ENCODE results near the gene ZMIZ2. TPM values are rescaled to one million over a fixed set of nuclear protein-coding genes. Genes with fewer than 3 reads are reported as not detected.

ZMIZ2 gene
- total and polyA plus RNA-seq, 2 of the 8 experiments (the other 6 are each of a cell fraction or from before 2014, with no cell fraction given) = 24.4 to 66.4 TPM

GRCh38 chr7:44760034-44760580 is 11.5 kb downstream of the ZMIZ2 start:
- CTCF ChIA-PET (ENCODE audit: partially characterized antibody) = no interaction called here
- TF ChIP-seq BACH1 (IDR thresholded peaks at IDR 0.05; ENCODE audit: low read length) = no peak
- TF ChIP-seq GTF2F1 (IDR thresholded peaks at IDR 0.05; ENCODE audit: borderline replicate concordance, low read depth, low read length) = no peak

More at GRCh38 chr7:44760034-44760580, 11.5 kb downstream of the ZMIZ2 start:
- POLR2A ChIA-PET (ENCODE audit: partially characterized antibody) = interaction anchor here (1.6 to 2.1 kb wide), 2 partner anchors 8 to 12 kb away, joined by 4 to 7 read pairs; no protein-coding TSS in a partner anchor
- DNase-seq (ENCODE audit: low read depth in 1 of 2, low spot score in 2 of 2) (no peak), FAIRE-seq (no peak)
- Histone ChIP-seq H2BK120ac (replicated peaks; ENCODE audit: low read depth, low read length) (no peak overlapping the region), H3K4me1 (replicated peaks in 1 of 4; ENCODE audit: control insufficient read depth in 3 of 4, insufficient read depth in 4 of 4, low read length in 3 of 4) (no peaks in the 10 kb centered on the region), H4K8ac (ENCODE audit: extremely low read depth, insufficient read depth, low read length) (no peak overlapping the region), H2BK12ac (ENCODE audit: low read depth, low read length) (no peak overlapping the region), H3K27me3 (replicated peaks in 1 of 4; ENCODE audit: control insufficient read depth in 3 of 4, extremely low read depth in 1 of 4, insufficient read depth in 3 of 4, low read length in 3 of 4) (no peaks in the 10 kb centered on the region), H2BK15ac (ENCODE audit: low read length) (no peak overlapping the region), H4K91ac (replicated peaks; ENCODE audit: insufficient read length, low read length) (no peak overlapping the region), H3K4me2 (ENCODE audit: insufficient read depth in 1 of 2, low read depth in 2 of 2, low read length in 2 of 2) (no peak overlapping the region), H3K18ac (ENCODE audit: extremely low read depth, low read length) (no peak overlapping the region), H3K79me2 (ENCODE audit: control insufficient read depth in 1 of 2, insufficient read depth in 2 of 2, low read length in 2 of 2) (peaks cover 0 to 4% of the 10 kb centered on the region in 2 experiments; a peak in 1 of 4 replicates), H2BK5ac (ENCODE audit: low read depth, low read length) (no peak overlapping the region), H3K9ac (replicated peaks in 1 of 4; ENCODE audit: extremely low read depth in 1 of 4, low read depth in 3 of 4, low read length in 3 of 4) (no peak overlapping the region), H3K14ac (ENCODE audit: insufficient read length) (no peak overlapping the region), H2BK20ac (ENCODE audit: low read length) (no peak overlapping the region), H2AK5ac (ENCODE audit: low read depth, low read length) (no peak overlapping the region), H3K4ac (replicated peaks; ENCODE audit: insufficient read length, low read depth, low read length) (no peak overlapping the region), H3K9me3 (ENCODE audit: insufficient read depth in 2 of 2, low read depth in 1 of 2, low read length in 1 of 2) (no peaks in the 10 kb centered on the region), H3K4me3 (ENCODE audit: extremely low read depth in 1 of 4, insufficient read depth in 2 of 4, low read depth in 3 of 4, low read length in 4 of 4) (no peak overlapping the region), H4K5ac (ENCODE audit: insufficient read length, low read depth, low read length) (no peak overlapping the region), H3K79me1 (ENCODE audit: low read depth, low read length) (peaks cover 3% of the 10 kb centered on the region; the same call in 1 of the 2 replicates), H4K20me1 (replicated peaks in 1 of 2; ENCODE audit: control insufficient read depth in 1 of 2, insufficient read depth in 2 of 2, low read length in 2 of 2) (peaks cover 6 to 23% of the 10 kb centered on the region in 2 experiments), H2AFZ (ENCODE audit: low read length) (no peak overlapping the region), H3K27ac (ENCODE audit: low read depth, low read length) (no peak overlapping the region), H3K23me2 (ENCODE audit: low read depth, low read length) (no peaks in the 10 kb centered on the region), H3K36me3 (ENCODE audit: control insufficient read depth in 2 of 4, insufficient read depth in 4 of 4, low read length in 3 of 4) (peaks cover 15 to 69% (median 28%) of the 10 kb centered on the region in 4 experiments), H3K56ac (replicated peaks; ENCODE audit: insufficient read length, low read depth, low read length) (no peak overlapping the region), H3K23ac (ENCODE audit: insufficient read length) (no peak overlapping the region)
- 91% methylated on average over 18 of the region's 18 CpGs; no CpG with 5 or more reads in 1 of the 2 experiments for WGBS, 2 experiments (ENCODE audit: extremely low coverage in 1 of 2, insufficient coverage in 1 of 2, insufficient read length in 1 of 2, insufficient replicate concordance in 2 of 2, low coverage in 1 of 2, low lambda C conversion rate in 2 of 2, missing lambda C conversion rate in 1 of 2)

Data from H1 (cell line).